ENCODE data around the gene TSSK2.

The TSSK2 gene

GRCh38 chr22:19106886-19107729 lies 24.0 kb upstream of the TSSK2 start:
- no peak for DNase-seq (ENCODE audit: low spot score)

- DNase-seq (ENCODE audit: low spot score), result no peak
Measured at GRCh38 chr22:19107730-19108074, 23.4 kb upstream of the TSSK2 start.

GRCh38 chr22:19108807-19109197 lies 22.3 kb upstream of the TSSK2 start:
- DNase-seq (ENCODE audit: low spot score), result no peak

GRCh38 chr22:19109198-19110063 lies 21.7 kb upstream of the TSSK2 start:
- no peak for DNase-seq (ENCODE audit: low spot score)

- no peak for DNase-seq (ENCODE audit: low spot score)
Measured at GRCh38 chr22:19110064-19110458, 21.0 kb upstream of the TSSK2 start.

GRCh38 chr22:19110646-19111045 lies 20.5 kb upstream of the TSSK2 start:
- no peak for DNase-seq (ENCODE audit: low spot score)

GRCh38 chr22:19111140-19111539 lies 20.0 kb upstream of the TSSK2 start:
- peak; percentile 23 for DNase-seq (ENCODE audit: low spot score)

- no peak for DNase-seq (ENCODE audit: low spot score)
Measured at GRCh38 chr22:19111584-19111983, 19.5 kb upstream of the TSSK2 start.

GRCh38 chr22:19113429-19113828 lies 17.7 kb upstream of the TSSK2 start:
- no peak for DNase-seq (ENCODE audit: low spot score)

GRCh38 chr22:19114984-19115552 lies 16.0 kb upstream of the TSSK2 start:
- no peak for DNase-seq (ENCODE audit: low spot score)

GRCh38 chr22:19115628-19116027 lies 15.5 kb upstream of the TSSK2 start:
- DNase-seq (ENCODE audit: low spot score), result peak; percentile 46

GRCh38 chr22:19117111-19117512 lies 14.0 kb upstream of the TSSK2 start:
- DNase-seq (ENCODE audit: low spot score), result no peak

- no peak for DNase-seq (ENCODE audit: low spot score)
Measured at GRCh38 chr22:19118329-19118880, 12.7 kb upstream of the TSSK2 start.

GRCh38 chr22:19119949-19120348 lies 11.2 kb upstream of the TSSK2 start:
- no peak for DNase-seq (ENCODE audit: low spot score)

GRCh38 chr22:19120829-19121630 lies 10.1 kb upstream of the TSSK2 start:
- DNase-seq (ENCODE audit: low spot score), result peak; percentile 27

- DNase-seq (ENCODE audit: low spot score), result peak; percentile 47
Measured at GRCh38 chr22:19121631-19122142, 9.4 kb upstream of the TSSK2 start.

GRCh38 chr22:19122143-19122751 lies 8.9 kb upstream of the TSSK2 start, which contains the start of gene DGCR2:
Gene DGCR2 (minus strand): TSS chr22:19122412. CDS start chr22:19122206, 206 bp downstream.
- DNase-seq (ENCODE audit: low spot score), result peak; percentile 98

GRCh38 chr22:19122752-19123492 lies 8.2 kb upstream of the TSSK2 start:
- DNase-seq (ENCODE audit: low spot score), result peak; percentile 34

GRCh38 chr22:19123936-19124335 lies 7.2 kb upstream of the TSSK2 start:
- DNase-seq (ENCODE audit: low spot score), result no peak

GRCh38 chr22:19124377-19124776 lies 6.7 kb upstream of the TSSK2 start:
- DNase-seq (ENCODE audit: low spot score), result no peak

Measured in cerebellar cortex (tissue), 1 donor.